SW480 (cell line): ENCODE measurements around the gene FAR2.
"Not testable (repeated sequence)": the region's sequence is repeated elsewhere in the genome, so short reads cannot be mapped to it uniquely, and the experiment has no call there.

Experiments used
- DNase-seq: peaks from one replicate; pipeline ENCODE4 v3.0.0-alpha.2; 2016; ENCODE audit warnings: low spot score

Gene FAR2

GRCh38 chr12:29234965-29235626 lies 86.0 kb downstream of the FAR2 start:
- DNase-seq = no peak

- DNase-seq = no peak
These were observed 89.8 kb downstream of the FAR2 start for GRCh38 chr12:29238822-29239291.

GRCh38 chr12:29239336-29239735 lies 90.3 kb downstream of the FAR2 start:
- no peak for DNase-seq

- no peak for DNase-seq
These were observed 91.4 kb downstream of the FAR2 start for GRCh38 chr12:29240441-29240840.

- DNase-seq = peak; percentile 41
These were observed 92.9 kb downstream of the FAR2 start for GRCh38 chr12:29241821-29242591.

GRCh38 chr12:29242921-29243431 lies 93.9 kb downstream of the FAR2 start:
- no peak for DNase-seq

- no peak for DNase-seq
These were observed 95.2 kb downstream of the FAR2 start for GRCh38 chr12:29244159-29244765.

- DNase-seq = no peak
These were observed 96.2 kb downstream of the FAR2 start for GRCh38 chr12:29245246-29245645.

GRCh38 chr12:29249930-29250329 lies 100.9 kb downstream of the FAR2 start:
- no peak for DNase-seq

GRCh38 chr12:29253906-29254625 lies 105.0 kb downstream of the FAR2 start:
- DNase-seq = no peak

- peak; percentile 9 for DNase-seq
These were observed 106.0 kb downstream of the FAR2 start for GRCh38 chr12:29255042-29255441.

- no peak for DNase-seq
These were observed 107.5 kb downstream of the FAR2 start for GRCh38 chr12:29256598-29256997.

- DNase-seq = not testable (repeated sequence)
These were observed 108.6 kb downstream of the FAR2 start for GRCh38 chr12:29257687-29258086.

GRCh38 chr12:29264424-29264823 lies 115.3 kb downstream of the FAR2 start:
- no peak for DNase-seq

- DNase-seq = no peak
These were observed 120.8 kb downstream of the FAR2 start for GRCh38 chr12:29269706-29270408.

- no peak for DNase-seq
These were observed 121.4 kb downstream of the FAR2 start for GRCh38 chr12:29270446-29270845.

GRCh38 chr12:29273178-29273843 lies 124.2 kb downstream of the FAR2 start:
- DNase-seq = no peak

GRCh38 chr12:29275834-29276233 lies 126.8 kb downstream of the FAR2 start:
- DNase-seq = no peak

GRCh38 chr12:29277231-29277630 lies 128.2 kb downstream of the FAR2 start:
- DNase-seq = no peak

GRCh38 chr12:29278673-29279420 lies 129.8 kb downstream of the FAR2 start:
- DNase-seq = no peak
